Activated naive CD8-positive, alpha-beta T cell treated with anti-CD3 and anti-CD28 coated beads for 36 hours (primary cell): Measurements from ENCODE around the gene TMEM183A. TPM values are rescaled to one million over a fixed set of nuclear protein-coding genes. Genes with fewer than 3 reads are reported as not detected.

Source experiments
- DNase-seq: peaks from one replicate; pipeline ENCODE4 v3.0.0; 2021
- H3K27ac Mint-ChIP-seq: one replicate; pipeline ENCODE4 v1.8.0; 2022; ENCODE audit warnings: mild to moderate bottlenecking, moderate library complexity, mixed read lengths
- H3K27me3 Mint-ChIP-seq: one replicate; pipeline ENCODE4 v1.8.0; 2022; ENCODE audit warnings: mild to moderate bottlenecking, mixed read lengths
- H3K36me3 Mint-ChIP-seq: one replicate; pipeline ENCODE4 v1.8.0; 2021; ENCODE audit warnings: mild to moderate bottlenecking, mixed read lengths
- H3K4me1 Mint-ChIP-seq: one replicate; pipeline ENCODE4 v1.8.0; 2021; ENCODE audit warnings: mixed read lengths
- H3K4me3 Mint-ChIP-seq: one replicate; pipeline ENCODE4 v1.8.0; 2022; ENCODE audit warnings: mild to moderate bottlenecking, moderate library complexity, mixed read lengths
- H3K9me3 Mint-ChIP-seq: one replicate; pipeline ENCODE4 v1.8.0; 2022; ENCODE audit warnings: mixed read lengths
- total RNA-seq, 2 experiments: library from RNA; stranded (reverse); gene quantifications; one replicate each; pipeline ENCODE4 v1.2.3, GENCODE V29; 2021

TMEM183A gene
- total RNA-seq, 2 experiments from 2014 or later, result 81.4 to 81.9 TPM

GRCh38 chr1:203045336-203045735 is 38.2 kb downstream of the TMEM183A start:
- Mint-ChIP-seq H3K9me3 (no peaks in the 10 kb centered on the region), H3K27ac (no peak overlapping the region), H3K36me3 (peaks cover 3% of the 10 kb centered on the region), H3K4me1 (no peaks in the 10 kb centered on the region), H3K4me3 (no peak overlapping the region), H3K27me3 (no peaks in the 10 kb centered on the region)
- DNase-seq, result no peak

- DNase-seq, result no peak
- Mint-ChIP-seq H3K27ac (no peak overlapping the region), H3K27me3 (no peaks in the 10 kb centered on the region), H3K4me3 (no peak overlapping the region), H3K36me3 (peaks cover 3% of the 10 kb centered on the region), H3K9me3 (no peaks in the 10 kb centered on the region), H3K4me1 (no peaks in the 10 kb centered on the region)
Observed at GRCh38 chr1:203045821-203046594, 38.8 kb downstream of the TMEM183A start.

- no peaks in the 10 kb centered on the region for H3K4me1 Mint-ChIP-seq
- no peak overlapping the region for H3K4me3 Mint-ChIP-seq
- no peak overlapping the region for H3K27ac Mint-ChIP-seq
- H3K36me3 Mint-ChIP-seq, result peaks cover 3% of the 10 kb centered on the region
- no peaks in the 10 kb centered on the region for H3K9me3 Mint-ChIP-seq
- DNase-seq, result no peak
- H3K27me3 Mint-ChIP-seq, result no peaks in the 10 kb centered on the region
Observed at GRCh38 chr1:203046984-203047630, 39.9 kb downstream of the TMEM183A start.

GRCh38 chr1:203048086-203048485 is 40.9 kb downstream of the TMEM183A start:
- H3K36me3 Mint-ChIP-seq, result peaks cover 3% of the 10 kb centered on the region

GRCh38 chr1:203048555-203049051 is 41.4 kb downstream of the TMEM183A start:
- H3K36me3 Mint-ChIP-seq, result peaks cover 3% of the 10 kb centered on the region
- DNase-seq, result no peak
- no peak overlapping the region for H3K4me3 Mint-ChIP-seq
- no peaks in the 10 kb centered on the region for H3K27me3 Mint-ChIP-seq
- H3K9me3 Mint-ChIP-seq, result no peaks in the 10 kb centered on the region
- H3K4me1 Mint-ChIP-seq, result no peaks in the 10 kb centered on the region
- H3K27ac Mint-ChIP-seq, result no peak overlapping the region

More at GRCh38 chr1:203048086-203048485, 40.9 kb downstream of the TMEM183A start:
- no peak overlapping the region for H3K27ac Mint-ChIP-seq
- no peaks in the 10 kb centered on the region for H3K27me3 Mint-ChIP-seq
- no peak overlapping the region for H3K4me3 Mint-ChIP-seq
- no peaks in the 10 kb centered on the region for H3K9me3 Mint-ChIP-seq
- H3K4me1 Mint-ChIP-seq, result no peaks in the 10 kb centered on the region
- DNase-seq, result no peak

- no peak overlapping the region for H3K4me3 Mint-ChIP-seq
- H3K36me3 Mint-ChIP-seq, result peaks cover 3% of the 10 kb centered on the region
- no peaks in the 10 kb centered on the region for H3K9me3 Mint-ChIP-seq
- H3K4me1 Mint-ChIP-seq, result no peaks in the 10 kb centered on the region
- no peak overlapping the region for H3K27ac Mint-ChIP-seq
- DNase-seq, result no peak
- H3K27me3 Mint-ChIP-seq, result no peaks in the 10 kb centered on the region
Observed at GRCh38 chr1:203049077-203049476, 41.9 kb downstream of the TMEM183A start.

- no peak for DNase-seq
- Mint-ChIP-seq H3K27me3 (no peaks in the 10 kb centered on the region), H3K9me3 (no peaks in the 10 kb centered on the region), H3K36me3 (peaks cover 3% of the 10 kb centered on the region), H3K4me1 (no peaks in the 10 kb centered on the region), H3K4me3 (no peak overlapping the region), H3K27ac (no peak overlapping the region)
Observed at GRCh38 chr1:203049576-203050180, 42.5 kb downstream of the TMEM183A start.

GRCh38 chr1:203050826-203051225 is 43.7 kb downstream of the TMEM183A start:
- H3K36me3 Mint-ChIP-seq, result peaks cover 3% of the 10 kb centered on the region
- no peak overlapping the region for H3K27ac Mint-ChIP-seq
- no peaks in the 10 kb centered on the region for H3K4me1 Mint-ChIP-seq

GRCh38 chr1:203051841-203052324 is 44.7 kb downstream of the TMEM183A start:
- Mint-ChIP-seq H3K27ac (no peak overlapping the region), H3K4me1 (no peaks in the 10 kb centered on the region), H3K27me3 (no peaks in the 10 kb centered on the region), H3K4me3 (no peak overlapping the region), H3K36me3 (peaks cover 6% of the 10 kb centered on the region), H3K9me3 (no peaks in the 10 kb centered on the region)
- no peak for DNase-seq

More at GRCh38 chr1:203050826-203051225, 43.7 kb downstream of the TMEM183A start:
- Mint-ChIP-seq H3K4me3 (no peak overlapping the region), H3K9me3 (no peaks in the 10 kb centered on the region), H3K27me3 (no peaks in the 10 kb centered on the region)
- no peak for DNase-seq

- Mint-ChIP-seq H3K9me3 (no peaks in the 10 kb centered on the region), H3K27ac (no peak overlapping the region), H3K27me3 (no peaks in the 10 kb centered on the region), H3K4me1 (no peaks in the 10 kb centered on the region), H3K4me3 (no peak overlapping the region), H3K36me3 (peaks cover 6% of the 10 kb centered on the region)
- DNase-seq, result no peak
Observed at GRCh38 chr1:203052601-203053000, 45.4 kb downstream of the TMEM183A start.

- H3K4me1 Mint-ChIP-seq, result no peaks in the 10 kb centered on the region
- no peak overlapping the region for H3K27ac Mint-ChIP-seq
- DNase-seq, result no peak
- H3K36me3 Mint-ChIP-seq, result peaks cover 6% of the 10 kb centered on the region
- H3K4me3 Mint-ChIP-seq, result no peak overlapping the region
- H3K27me3 Mint-ChIP-seq, result peaks cover 5% of the 10 kb centered on the region
- H3K9me3 Mint-ChIP-seq, result no peaks in the 10 kb centered on the region
Observed at GRCh38 chr1:203054184-203054583, 47.0 kb downstream of the TMEM183A start.

- Mint-ChIP-seq H3K27ac (no peak overlapping the region), H3K4me3 (no peak overlapping the region), H3K9me3 (no peaks in the 10 kb centered on the region), H3K4me1 (no peaks in the 10 kb centered on the region), H3K36me3 (peaks cover 6% of the 10 kb centered on the region), H3K27me3 (peaks cover 5% of the 10 kb centered on the region)
- DNase-seq, result no peak
Observed at GRCh38 chr1:203054642-203055041, 47.5 kb downstream of the TMEM183A start.

- no peak overlapping the region for H3K27ac Mint-ChIP-seq
- no peak overlapping the region for H3K4me3 Mint-ChIP-seq
- H3K27me3 Mint-ChIP-seq, result peaks cover 5% of the 10 kb centered on the region
- no peak for DNase-seq
- H3K36me3 Mint-ChIP-seq, result peaks cover 9% of the 10 kb centered on the region
- no peaks in the 10 kb centered on the region for H3K4me1 Mint-ChIP-seq
- no peaks in the 10 kb centered on the region for H3K9me3 Mint-ChIP-seq
Observed at GRCh38 chr1:203055161-203055799, 48.1 kb downstream of the TMEM183A start.

- H3K4me1 Mint-ChIP-seq, result no peaks in the 10 kb centered on the region
- H3K4me3 Mint-ChIP-seq, result no peak overlapping the region
- no peaks in the 10 kb centered on the region for H3K9me3 Mint-ChIP-seq
- H3K36me3 Mint-ChIP-seq, result peaks cover 14% of the 10 kb centered on the region
- no peak overlapping the region for H3K27ac Mint-ChIP-seq
- peaks cover 5% of the 10 kb centered on the region for H3K27me3 Mint-ChIP-seq
- no peak for DNase-seq
Observed at GRCh38 chr1:203056012-203056411, 48.8 kb downstream of the TMEM183A start.

GRCh38 chr1:203056516-203056915 is 49.3 kb downstream of the TMEM183A start:
- Mint-ChIP-seq H3K27me3 (peaks cover 5% of the 10 kb centered on the region), H3K36me3 (peaks cover 14% of the 10 kb centered on the region), H3K4me3 (no peak overlapping the region), H3K27ac (no peak overlapping the region), H3K9me3 (no peaks in the 10 kb centered on the region), H3K4me1 (no peaks in the 10 kb centered on the region)
- DNase-seq, result no peak
